T-helper 9 cell (primary cell): ENCODE data around the gene TNFRSF1B.

Experiments used
- DNase-seq: peaks from one replicate; pipeline ENCODE4 v3.0.0-alpha.2; 2020
- total RNA-seq, 2 donors: gene quantifications; one replicate each; lab custom pipeline; 2026; lab: John Stamatoyannopoulos, UW

The TNFRSF1B gene
- 161 to 362 reads per million in 2 donors for total RNA-seq

DNA sequence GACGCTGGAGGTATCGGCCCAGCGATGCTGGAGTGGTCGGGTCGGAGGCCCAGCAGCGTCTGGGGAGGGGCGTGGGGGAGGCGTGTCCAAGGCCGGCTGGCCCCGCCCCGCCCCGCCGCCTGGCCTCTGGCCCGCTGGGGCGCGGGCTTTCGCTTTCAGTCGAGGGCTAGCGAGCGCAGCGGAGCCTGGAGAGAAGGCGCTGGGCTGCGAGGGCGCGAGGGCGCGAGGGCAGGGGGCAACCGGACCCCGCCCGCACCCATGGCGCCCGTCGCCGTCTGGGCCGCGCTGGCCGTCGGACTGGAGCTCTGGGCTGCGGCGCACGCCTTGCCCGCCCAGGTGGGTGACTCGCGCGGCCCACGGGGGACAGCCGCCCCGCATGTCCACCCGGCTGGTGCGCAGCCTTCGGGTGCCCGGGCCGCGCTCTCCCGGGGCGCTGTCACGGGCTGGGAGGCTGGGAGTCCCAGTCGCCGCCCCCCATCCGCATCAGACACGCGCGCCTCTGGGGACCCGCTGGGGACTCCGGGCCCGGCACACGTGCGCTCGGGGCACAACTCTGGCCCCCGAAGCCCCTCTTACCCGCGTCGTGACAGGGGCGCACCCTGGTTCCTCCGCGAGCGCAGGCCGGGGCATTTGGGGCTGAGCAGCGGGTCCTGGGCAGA is at the start of gene TNFRSF1B:
Gene TNFRSF1B, plus strand, starts transcription at position 158 of the 659 bp plus-strand sequence. Its CDS starts 101 bp downstream, at position 259.
- peak; percentile 57 for DNase-seq

DNA sequence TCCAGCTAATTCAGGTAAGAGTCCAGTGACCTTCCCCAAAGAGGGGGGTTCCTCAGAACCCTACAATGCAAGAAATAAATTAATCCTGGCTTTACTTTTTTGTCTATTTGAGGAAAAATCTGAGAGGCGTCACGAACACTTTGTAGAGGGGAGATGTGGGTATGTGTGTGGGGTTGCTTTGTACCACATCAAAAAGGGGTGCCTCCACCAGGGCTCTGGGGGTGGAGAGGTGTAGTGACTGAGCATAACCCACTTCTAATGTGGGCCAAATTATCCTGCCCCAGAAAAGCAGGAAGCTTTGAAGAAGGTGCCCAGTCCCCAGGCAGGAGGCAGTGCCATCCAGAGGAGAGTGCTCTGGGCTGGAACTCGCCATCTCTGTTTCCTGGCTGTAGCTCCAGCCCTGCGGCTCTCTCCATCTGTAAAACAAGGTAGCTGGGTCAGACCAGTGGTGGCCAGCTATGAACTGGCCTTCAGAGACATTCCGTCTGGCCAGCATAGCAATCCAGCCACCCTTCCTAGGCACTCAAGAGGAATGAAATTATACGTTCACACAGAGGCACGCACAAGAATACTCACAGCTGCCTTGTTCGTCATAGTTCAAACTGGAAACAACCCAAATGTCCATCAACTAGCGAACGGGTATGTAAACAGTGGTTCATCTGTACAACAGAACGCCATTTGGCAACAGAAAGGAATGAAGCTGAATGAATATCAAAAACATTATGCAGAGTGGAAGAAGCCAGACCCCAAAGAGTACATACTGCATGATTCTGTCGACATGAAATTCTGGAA is 45.4 kb upstream of the TNFRSF1B start:
- no peak for DNase-seq

DNA sequence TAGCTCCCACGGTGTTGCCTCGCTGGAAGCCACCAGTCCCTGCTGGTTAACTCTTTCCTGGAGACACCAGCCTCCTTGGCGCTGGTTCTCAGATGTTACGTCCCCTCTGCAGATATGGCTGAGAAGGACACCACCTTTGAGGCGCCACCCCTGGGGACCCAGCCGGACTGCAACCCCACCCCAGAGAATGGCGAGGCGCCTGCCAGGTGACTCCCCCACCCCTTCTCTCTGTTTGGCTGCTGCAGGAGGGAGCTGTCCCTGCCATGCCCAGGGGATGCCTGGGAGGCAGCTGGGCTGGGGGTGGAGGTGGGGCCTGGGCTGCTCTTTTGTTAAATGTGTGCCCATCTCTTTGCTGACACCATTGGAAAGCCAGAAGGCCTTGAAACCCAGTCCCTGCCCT is 43.6 kb upstream of the TNFRSF1B start:
- DNase-seq, result no peak

DNA sequence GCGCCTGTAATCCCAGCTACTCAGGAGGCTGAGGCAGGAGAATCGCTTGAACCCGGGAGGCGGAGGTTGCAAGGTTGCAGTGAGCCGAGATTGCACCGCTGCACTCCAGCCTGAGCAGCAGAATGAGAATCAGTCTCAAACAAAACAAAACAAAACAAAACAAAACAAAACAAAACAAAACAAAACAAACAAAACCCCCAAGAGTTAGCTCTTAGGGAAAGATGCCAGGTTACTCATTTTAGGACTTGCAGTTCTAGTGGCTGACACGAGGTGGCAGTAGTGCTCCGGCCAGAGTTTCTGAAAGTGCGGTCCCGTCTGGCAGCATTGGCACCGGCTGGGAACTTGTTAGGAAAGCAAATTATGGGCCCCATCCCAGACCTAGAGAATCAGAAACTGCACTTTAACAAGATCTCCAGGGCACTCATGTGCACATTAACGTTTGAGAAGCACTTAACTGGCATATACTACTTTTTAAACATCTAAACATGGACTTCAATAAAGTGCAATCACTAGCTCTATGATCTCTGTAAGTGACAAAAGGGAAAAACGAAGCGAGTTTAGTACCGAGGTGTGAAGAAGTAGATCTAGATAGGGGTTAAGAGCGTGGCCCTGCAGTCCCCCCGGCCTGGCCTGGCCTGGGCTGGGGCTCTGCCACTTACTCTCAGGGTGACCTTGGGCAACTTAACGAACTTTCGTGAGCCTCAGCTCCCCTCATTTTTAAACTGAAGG is 41.9 kb upstream of the TNFRSF1B start:
- peak; percentile 82 for DNase-seq

DNA sequence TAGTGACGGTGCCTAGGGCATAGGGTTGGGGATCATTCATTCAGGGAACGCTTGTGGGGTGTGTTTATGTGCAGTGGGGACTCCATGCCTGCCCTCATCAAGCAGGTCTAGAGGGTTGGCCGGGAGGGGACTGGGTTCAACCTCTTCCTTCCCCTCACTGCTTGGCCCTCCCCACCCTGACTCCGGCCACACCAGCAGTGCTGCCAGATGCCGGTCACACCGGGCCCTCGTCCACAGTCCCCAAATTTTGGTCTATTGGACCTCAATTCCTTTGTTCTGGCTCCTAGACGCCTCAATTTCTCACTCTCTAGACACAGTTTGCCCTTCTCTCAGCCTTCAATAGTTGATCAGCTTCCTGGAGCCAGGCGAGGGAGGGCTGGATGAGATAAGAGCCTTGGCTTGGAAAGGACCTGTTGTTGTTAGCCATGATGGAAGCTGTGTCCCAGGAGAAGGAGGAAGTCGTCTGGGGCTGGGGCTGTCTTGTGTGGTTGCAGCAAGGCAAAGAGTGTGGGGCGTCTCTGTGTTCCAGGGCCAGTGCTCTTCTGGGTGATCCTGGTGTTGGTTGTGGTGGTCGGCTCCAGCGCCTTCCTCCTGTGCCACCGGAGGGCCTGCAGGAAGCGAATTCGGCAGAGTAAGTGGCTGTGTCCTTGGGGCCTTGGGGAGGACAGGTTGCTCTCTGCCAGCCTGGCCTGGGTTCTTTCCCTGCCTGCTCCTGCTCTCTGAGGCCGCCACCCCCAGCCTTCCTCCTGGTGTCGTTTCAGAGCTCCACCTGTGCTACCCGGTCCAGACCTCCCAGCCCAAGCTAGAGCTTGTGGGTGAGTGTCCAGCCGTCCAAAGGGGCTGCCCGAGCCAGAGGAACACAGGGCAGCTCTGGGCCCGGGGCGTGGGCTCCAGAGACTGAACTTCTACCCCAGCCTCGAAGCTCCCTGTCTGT is 41.1 kb upstream of the TNFRSF1B start:
- no peak for DNase-seq

DNA sequence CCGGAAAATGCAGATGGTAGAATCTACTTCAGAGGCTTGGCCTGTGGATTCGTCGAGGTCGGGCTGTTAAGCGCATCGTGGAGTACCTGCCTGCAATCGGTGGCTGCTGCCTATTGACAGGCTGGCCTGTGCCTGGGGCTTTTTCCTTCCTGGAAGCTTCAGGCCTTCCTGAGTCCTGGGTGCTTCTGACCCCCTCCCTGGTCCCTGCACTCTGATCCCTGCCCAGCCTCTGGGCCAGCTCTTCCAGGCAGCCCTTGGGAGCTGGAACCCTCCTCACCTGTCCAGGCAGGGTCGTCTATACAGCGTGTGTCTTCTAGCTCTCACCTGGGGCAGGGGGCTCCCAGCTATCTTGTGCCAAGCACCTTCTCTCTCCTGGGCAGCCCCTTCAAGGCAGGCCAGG is 40.0 kb upstream of the TNFRSF1B start:
- no peak for DNase-seq

DNA sequence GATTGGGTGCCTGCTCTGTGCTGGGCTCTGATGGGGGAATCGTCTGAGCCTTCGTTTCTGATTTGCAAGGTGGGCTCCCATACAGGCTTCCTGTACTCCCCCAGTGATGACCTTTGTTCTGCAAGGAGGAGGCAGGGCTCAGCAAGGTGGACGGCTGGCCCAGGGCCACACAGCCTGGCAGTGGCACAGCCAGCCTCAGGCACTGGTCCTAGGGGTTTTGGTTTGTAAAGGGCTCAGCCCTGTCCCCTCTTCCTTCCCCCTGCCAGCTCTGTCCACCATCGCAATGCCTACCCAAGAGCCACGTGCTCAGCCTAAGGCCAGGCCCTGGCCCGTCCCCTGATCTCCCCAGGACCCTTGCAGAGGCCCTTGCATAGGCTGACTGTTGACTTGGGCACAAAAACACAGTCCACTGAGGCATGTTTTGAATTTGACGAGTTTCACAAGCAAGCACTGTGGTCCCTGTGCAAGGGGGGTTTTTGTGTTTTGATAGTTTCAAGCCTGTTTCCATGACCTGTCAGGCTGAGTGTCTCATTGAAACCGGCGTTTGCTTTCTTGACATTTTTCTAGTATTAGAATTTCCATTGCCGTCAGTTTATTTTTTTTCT is 39.5 kb upstream of the TNFRSF1B start:
- no peak for DNase-seq

DNA sequence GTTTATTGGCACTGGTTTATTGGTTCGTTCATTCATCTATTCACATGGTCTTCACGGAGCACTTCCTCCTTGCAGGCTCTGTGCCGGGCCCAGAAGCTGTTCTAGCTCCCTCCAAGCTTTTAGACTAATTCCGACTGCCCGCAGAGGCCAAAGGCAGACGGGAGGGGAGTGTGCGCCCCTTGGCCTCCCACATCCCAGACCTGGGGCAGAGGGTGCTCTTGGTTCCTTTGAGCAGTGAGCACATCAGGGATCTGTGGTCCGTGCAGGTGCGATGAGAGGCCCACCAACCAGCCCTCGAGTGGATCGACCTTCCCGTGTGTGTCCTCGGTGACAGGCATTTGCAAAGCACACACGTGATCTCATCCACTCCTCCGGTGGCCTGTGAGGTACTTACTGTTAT is 38.7 kb upstream of the TNFRSF1B start:
- DNase-seq, result no peak

DNA sequence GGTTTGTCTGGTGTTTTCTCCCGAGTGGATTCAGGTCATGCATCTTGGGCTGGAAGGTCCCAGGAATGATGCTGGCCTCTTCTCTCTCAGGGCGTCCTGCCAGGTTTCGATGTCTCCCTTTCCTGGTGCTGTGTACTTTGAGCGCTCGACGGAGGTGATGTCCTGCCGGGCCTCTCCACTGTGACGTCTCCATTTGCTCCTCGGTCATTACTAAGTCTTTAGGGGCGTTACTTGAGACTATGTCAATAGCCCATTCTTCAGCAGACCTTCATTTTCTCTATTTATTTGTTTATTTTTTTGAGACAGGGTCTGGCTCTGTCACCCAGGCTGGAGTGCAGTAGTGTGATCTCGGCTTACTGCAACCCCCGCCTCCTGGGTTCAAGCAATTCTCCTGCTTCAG is 37.2 kb upstream of the TNFRSF1B start:
- no peak for DNase-seq

DNA sequence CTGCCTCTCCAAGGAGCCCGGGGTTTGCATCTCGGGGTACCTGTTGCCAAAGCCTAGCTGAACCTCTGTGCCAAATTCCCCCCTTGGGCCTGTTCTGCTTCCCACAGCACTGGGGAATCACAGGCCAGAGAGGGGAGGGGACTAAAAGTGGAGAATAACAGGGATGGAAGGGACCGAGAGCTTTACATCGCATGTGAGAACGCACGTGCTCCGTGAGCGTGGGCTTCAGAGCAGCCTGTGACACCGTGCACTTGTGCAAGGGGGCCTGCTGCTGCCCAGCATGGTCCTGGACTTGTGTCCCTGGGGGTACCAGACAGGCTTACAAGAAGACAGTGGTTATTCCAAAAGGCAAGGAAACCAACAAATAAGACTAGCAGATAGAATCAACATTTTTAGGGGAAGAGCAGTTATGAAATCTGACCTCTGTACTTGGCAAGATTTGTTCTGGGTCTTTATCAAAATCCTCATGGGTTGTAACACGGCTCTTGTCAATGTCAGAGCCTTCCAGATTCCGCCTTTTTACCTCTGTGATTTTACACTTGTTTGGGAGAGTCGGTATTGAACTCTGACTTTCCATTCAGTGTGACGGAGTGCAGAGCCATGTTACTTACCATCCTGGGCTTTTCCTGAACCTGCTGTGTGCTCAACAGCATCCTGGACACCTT is 36.2 kb upstream of the TNFRSF1B start:
- no peak for DNase-seq

DNA sequence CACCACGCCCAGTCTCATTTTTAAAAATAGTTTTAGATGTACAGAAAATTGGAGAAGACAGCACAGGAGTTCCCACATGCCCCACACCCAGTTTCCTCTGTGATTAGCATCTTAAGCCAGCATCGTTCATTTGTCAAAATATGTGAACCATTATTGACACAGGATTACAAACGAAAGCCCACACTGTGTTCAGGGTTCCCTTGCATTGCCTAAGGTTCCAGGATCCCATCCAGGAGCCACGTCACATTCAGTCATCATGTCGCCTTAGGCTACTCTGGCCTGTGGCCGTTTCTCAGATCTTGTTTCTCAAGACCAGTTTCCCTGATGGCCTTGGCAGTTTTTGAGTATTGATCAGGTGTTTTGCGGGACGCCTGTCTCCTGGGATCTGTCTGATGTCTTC is 34.7 kb upstream of the TNFRSF1B start:
- no peak for DNase-seq

DNA sequence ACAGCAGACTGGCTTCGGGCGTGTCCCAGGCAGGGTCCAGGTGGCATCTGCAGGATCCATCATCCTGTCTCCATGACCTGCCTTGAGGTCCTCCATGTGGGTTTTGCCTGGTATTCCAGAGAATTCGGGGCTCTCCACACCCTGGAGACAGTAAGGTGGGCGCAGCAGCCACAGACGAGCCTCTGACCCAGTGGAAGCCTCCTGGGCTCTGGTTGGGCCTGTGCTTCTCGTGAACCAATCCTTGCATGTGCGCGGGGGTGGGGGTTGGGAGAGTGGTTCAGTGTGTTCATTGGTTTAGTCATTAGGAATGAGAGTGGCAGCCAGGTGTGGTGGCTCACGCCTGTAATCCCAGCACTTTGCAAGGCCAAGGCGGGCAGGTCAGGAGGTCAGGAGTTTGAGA is 32.1 kb upstream of the TNFRSF1B start:
- DNase-seq, result no peak

DNA sequence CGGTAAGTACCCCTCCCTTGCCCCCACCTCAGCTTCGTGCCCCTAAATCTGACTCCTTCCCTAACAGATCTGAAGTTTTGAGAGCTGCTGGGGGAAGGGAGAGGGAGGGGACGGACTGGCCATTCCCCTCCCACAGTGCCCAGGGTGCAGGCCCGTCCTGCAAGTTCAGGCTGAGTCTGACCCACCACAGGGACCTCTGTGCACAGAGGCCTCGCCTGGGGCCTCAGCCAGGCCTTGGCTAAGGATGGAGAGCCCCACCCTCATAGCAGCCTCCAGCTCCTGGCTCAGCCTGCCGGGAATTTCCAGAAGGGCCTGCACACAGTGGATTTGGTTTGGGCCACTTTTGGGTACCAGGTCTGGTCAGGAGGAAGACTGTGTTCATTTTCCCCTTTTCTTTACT is 31.2 kb upstream of the TNFRSF1B start:
- no peak for DNase-seq

DNA sequence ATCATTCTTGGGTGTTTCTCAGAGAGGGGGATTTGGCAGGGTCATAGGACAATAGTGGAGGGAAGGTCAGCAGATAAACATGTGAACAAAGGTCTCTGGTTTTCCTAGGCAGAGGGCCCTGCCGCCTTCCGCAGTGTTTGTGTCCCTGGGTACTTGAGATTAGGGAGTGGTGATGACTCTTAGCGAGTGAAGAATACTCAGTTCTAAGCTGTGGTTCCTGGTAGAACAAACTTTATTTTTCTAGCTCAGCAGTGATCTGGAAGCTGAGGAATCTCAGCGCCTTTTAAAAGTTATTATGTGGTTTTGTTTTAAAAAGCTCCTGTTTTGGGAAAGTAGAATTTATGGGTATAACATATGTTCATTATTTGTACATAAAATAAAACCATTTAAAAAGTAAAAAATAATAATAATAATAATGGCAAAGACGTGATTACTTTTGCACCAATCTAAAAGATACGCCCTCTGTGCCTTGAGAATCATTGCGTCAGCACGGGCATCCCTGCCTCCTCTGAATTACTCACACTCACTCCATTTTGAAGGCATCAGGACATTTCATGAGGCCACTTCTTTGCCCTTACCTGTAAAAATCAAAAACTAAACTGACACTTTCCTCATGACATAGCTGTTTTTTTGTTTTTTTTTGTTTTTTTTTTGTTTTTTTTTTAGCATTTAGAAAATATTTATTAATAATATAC is 29.7 kb upstream of the TNFRSF1B start:
- DNase-seq, result no peak

DNA sequence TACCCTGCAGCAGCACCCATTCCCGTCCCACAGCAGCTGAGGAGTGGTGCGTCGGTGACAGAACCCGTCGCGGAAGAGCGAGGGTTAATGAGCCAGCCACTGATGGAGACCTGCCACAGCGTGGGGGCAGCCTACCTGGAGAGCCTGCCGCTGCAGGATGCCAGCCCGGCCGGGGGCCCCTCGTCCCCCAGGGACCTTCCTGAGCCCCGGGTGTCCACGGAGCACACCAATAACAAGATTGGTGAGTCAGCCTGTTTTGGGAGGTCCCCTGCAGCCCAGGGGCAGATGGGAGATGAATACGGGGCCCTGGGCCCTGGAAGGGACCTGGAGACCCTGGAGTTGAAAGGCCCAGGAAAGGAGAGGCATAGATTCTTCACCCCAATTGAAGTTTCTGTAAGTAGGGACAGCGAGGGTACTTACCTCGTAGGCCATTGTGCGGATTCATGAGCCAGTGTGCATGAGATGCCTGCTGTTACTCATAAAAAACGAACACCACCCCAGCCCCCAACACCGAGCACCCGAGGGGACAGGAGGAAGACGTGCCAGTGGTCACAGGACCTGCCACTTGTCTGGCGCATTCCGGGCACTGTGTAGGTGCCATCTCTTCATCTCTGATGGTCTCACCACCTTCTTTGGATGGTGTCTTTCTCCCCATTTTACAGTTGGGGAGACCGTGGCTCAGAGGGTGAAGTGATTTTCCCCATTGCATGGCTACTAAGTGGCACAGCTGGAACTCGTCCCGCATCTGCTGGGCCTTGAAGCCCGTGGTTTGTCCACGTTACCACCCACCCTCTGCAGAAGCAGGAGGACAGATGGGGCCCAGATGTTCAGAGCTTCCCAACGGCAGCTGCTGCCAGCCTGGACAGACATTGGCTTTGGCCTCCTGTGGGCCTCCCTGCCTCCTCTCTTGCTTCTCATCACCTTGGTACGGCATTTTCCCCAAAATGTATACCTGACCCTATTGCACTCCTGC is 28.3 kb upstream of the TNFRSF1B start:
- no peak for DNase-seq

DNA sequence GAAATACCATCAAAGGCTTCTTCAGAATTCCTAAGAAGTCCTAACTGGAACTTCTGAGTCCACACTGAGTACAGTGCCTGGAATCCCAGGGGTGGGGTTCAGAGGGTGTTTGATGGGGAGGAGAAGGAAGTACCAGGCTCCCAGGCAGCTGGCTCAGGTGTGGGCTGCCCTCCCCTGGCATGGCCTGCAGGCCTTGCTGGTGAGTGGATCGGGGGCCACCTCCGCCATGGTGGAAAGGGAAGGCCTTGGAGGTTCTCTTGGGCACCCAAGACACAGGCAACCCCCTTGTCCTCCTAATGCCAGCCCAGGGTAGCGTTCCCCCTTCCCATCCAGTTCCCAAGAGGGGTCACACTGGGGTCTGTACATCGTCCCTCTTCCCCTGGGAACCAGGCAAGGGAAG is 26.8 kb upstream of the TNFRSF1B start:
- no peak for DNase-seq

DNA sequence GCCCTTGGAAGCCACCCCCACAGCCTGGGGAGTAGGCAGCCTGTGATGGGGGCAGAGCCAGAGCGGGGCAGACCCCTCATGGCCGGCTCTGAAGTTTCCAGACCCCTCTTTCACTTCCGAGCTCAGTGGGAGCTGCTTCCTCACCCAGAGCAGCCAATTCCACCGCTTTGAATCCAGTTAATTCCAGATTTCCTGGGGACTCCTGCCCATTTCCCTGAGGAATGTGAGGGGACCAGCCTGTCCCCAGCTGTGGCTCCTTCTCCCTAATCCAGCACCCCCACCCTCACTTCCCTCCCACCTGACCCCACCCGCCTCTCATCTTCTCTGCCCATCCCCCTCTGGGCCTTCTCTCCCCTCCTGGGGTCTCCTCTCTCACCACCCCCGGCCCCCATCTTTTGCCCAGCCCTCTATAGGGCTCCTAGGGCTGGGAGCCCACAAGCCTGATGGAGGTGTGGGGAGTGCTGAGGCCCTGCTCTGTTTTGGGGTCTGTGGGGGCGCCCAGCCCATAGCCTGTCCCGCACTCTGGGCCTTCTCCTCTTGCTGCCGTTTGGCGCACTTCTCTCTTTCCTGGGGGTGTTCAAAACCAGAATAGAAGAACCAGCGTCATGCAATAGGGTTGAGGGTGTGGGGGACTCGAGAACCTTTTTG is 26.2 kb upstream of the TNFRSF1B start:
- no peak for DNase-seq

DNA sequence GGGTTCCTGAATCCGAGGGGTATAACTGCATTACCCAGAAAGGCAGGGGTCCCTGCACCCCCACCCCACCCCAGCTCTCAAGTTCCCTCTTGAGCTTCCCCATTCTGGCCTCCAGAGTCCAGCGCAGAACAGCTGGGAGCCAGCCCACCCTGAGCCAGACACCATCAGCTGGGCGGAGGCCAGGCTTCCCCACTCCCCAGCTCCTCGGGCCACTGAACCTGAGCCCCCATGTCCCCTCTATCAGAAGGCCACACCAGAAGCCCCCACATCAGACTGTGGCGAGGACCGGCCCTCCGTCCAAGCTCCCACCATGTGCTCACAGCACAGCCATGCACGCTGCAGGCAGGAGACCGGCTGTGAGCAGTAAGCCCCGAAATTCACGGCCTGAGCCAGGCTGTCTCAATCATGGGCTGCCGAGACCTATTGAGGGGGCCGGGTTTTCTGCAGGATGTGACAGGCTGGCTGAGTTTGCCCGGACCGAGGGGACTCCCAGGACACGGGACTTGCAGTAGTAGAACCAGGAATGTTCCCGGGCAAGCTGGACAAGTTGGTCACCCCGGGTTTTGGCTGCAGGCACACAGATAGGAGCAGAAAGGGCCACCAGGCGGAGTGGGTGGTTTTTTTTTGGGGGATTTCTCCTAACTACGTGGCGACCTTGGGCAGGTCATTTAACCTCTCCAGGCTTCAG is 25.5 kb upstream of the TNFRSF1B start:
- DNase-seq, result no peak
